PC-3 (cell line): ENCODE data around the gene STX11.

Experiments used
- CTCF ChIP-seq: fragments of 300-600 bp; sonication (generic); conservative IDR thresholded peaks from 2 replicates; pipeline ENCODE4 v1.5.1; 2017; ENCODE audit warnings: antibody characterized with exemption, low read depth, mild to moderate bottlenecking, low read length
- EZH2 ChIP-seq: fragments of 300-600 bp; sonication (generic); IDR thresholded peaks from one replicate; pipeline ENCODE4 v1.6.1; 2017; ENCODE audit warnings: antibody characterized with exemption, mild to moderate bottlenecking, low read length; ENCODE audit not compliant: unreplicated experiment

GRCh38 chr6:144215402-144215931 is 65.2 kb downstream of the STX11 start:
- no peak for TF ChIP-seq CTCF
- TF ChIP-seq EZH2 = no peak
